ENCODE measurements around the gene CFAP65. TPM values are rescaled to one million over a fixed set of nuclear protein-coding genes. Genes with fewer than 3 reads are reported as not detected.

The CFAP65 gene
- total and polyA plus RNA-seq, 9 of the 15 experiments (the other 6 are each of a cell fraction or from before 2014, with no cell fraction given) = not detected

GRCh38 chr2:218979846-218980734 lies 61.2 kb downstream of the CFAP65 start (continued):
- TF ChIP-seq, protein P1, sequence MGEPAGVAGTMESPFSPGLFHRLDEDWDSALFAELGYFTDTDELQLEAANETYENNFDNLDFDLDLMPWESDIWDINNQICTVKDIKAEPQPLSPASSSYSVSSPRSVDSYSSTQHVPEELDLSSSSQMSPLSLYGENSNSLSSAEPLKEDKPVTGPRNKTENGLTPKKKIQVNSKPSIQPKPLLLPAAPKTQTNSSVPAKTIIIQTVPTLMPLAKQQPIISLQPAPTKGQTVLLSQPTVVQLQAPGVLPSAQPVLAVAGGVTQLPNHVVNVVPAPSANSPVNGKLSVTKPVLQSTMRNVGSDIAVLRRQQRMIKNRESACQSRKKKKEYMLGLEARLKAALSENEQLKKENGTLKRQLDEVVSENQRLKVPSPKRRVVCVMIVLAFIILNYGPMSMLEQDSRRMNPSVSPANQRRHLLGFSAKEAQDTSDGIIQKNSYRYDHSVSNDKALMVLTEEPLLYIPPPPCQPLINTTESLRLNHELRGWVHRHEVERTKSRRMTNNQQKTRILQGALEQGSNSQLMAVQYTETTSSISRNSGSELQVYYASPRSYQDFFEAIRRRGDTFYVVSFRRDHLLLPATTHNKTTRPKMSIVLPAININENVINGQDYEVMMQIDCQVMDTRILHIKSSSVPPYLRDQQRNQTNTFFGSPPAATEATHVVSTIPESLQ (CRISPR knock-in tag; IDR thresholded peaks at IDR 0.05) = no peak
- peak; percentile 58; the same call in 1 of the 2 replicates for TF ChIP-seq ESRRA (IDR thresholded peaks at IDR 0.05; ENCODE audit: borderline replicate concordance, low read depth)
- peak; percentile 26; the same call in 1 of the 2 replicates for TF ChIP-seq CTBP1 (IDR thresholded peaks at IDR 0.05; ENCODE audit: borderline replicate concordance)
- no peak for TF ChIP-seq NUFIP1 (IDR thresholded peaks at IDR 0.05; ENCODE audit: partially characterized antibody)
- TF ChIP-seq, protein P2, sequence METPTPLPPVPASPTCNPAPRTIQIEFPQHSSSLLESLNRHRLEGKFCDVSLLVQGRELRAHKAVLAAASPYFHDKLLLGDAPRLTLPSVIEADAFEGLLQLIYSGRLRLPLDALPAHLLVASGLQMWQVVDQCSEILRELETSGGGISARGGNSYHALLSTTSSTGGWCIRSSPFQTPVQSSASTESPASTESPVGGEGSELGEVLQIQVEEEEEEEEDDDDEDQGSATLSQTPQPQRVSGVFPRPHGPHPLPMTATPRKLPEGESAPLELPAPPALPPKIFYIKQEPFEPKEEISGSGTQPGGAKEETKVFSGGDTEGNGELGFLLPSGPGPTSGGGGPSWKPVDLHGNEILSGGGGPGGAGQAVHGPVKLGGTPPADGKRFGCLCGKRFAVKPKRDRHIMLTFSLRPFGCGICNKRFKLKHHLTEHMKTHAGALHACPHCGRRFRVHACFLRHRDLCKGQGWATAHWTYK (CRISPR knock-in tag; IDR thresholded peaks at IDR 0.05) = no peak
- TF ChIP-seq GABPB1 (CRISPR knock-in tag; IDR thresholded peaks at IDR 0.05) = peak; percentile 56; the same call in 1 of the 2 replicates

Data from K562 (cell line).